Esophagus squamous epithelium (tissue), 5 donors: ENCODE measurements around the gene OR10G8. TPM values are rescaled to one million over a fixed set of nuclear protein-coding genes. Genes with fewer than 3 reads are reported as not detected.

Experiments used
- DNase-seq: peaks from one replicate; lab custom pipeline; 2025; lab: John Stamatoyannopoulos, UW
- H3K27ac ChIP-seq, 4 donors: fragments of 200-600 bp; sonication (generic); one replicate each; pipeline ENCODE4 v1.5.1; 2016 to 2019; ENCODE audit warnings: mild to moderate bottlenecking in 1 of 4
- H3K27me3 ChIP-seq, 4 donors: fragments of 200-600 bp; sonication (generic); 1 replicate in 3 of 4; 2 replicates in 1 of 4; pipeline versions ENCODE4 v1.5.1 to v1.6.0; 2017 to 2021; ENCODE audit warnings: antibody characterized with exemption in 1 of 4
- H3K36me3 ChIP-seq, 3 donors: fragments of 200-600 bp; sonication (generic); one replicate each; pipeline ENCODE4 v1.5.1; 2016 to 2019
- H3K4me1 ChIP-seq, 3 donors: fragments of 200-600 bp; sonication (generic); one replicate each; pipeline ENCODE4 v1.5.1; 2017 to 2019
- H3K4me3 ChIP-seq, 4 donors: fragments of 200-600 bp; sonication (generic); 1 replicate in 3 of 4; 2 replicates in 1 of 4; pipeline ENCODE4 v1.5.1; 2016 to 2019; ENCODE audit warnings: mild to moderate bottlenecking in 2 of 4, moderate library complexity in 1 of 4
- H3K9me3 ChIP-seq, 3 donors: fragments of 200-600 bp; sonication (generic); one replicate each; pipeline ENCODE4 v1.5.1; 2016 to 2019
- CTCF ChIP-seq, 6 experiments: fragments of 450-650 bp in 4 of 6; fragments of 200-600 bp in 2 of 6; sonication (generic) in 2 of 6; IDR thresholded peaks; one replicate each; pipeline ENCODE4 v1.5.1; 2016 to 2019; ENCODE audit warnings: antibody characterized with exemption in 6 of 6, mild to moderate bottlenecking in 4 of 6, moderate library complexity in 4 of 6
- POLR2A ChIP-seq, 4 donors: fragments of 450-650 bp; IDR thresholded peaks; one replicate each; pipeline ENCODE4 v1.6.1; 2017; ENCODE audit warnings: antibody characterized with exemption in 4 of 4, mild to moderate bottlenecking in 4 of 4, moderate library complexity in 3 of 4
- WGBS, 2 donors: methylation state at CpG; one replicate each; pipeline ENCODE4 v1.1.5; 2018; 5-methylcytosine and 5-hydroxymethylcytosine counted together
- intact Hi-C: fragments of 100-400 bp; cut with DNase I; formaldehyde crosslinking; loops from one replicate; pipeline ENCODE4 v1.15.0; 2022
- total RNA-seq, 4 donors: library from RNA; depleted of rRNA; stranded (reverse); fragments of >200 nt; gene quantifications; one replicate each; pipeline ENCODE4 v1.1.0, GENCODE V29; 2016
- donor health status: DM: yes; HTN: yes; CAD: no.

OR10G8 gene
- total RNA-seq, 4 donors from 2014 or later, result not detected

GRCh38 chr11:124052966-124053365 lies 26.4 kb downstream of the OR10G8 start:
- DNase-seq, result no peak
- H3K4me1 ChIP-seq, result no peaks in the 10 kb centered on the region
- intact Hi-C loops, result no loop called here
- no peak overlapping the region for H3K27ac ChIP-seq
- H3K4me3 ChIP-seq, result no peak overlapping the region
- TF ChIP-seq CTCF (IDR thresholded peaks at IDR 0.05), result no peak
- TF ChIP-seq POLR2A (IDR thresholded peaks at IDR 0.05), result no peak
- H3K9me3 ChIP-seq, result no peaks in the 10 kb centered on the region
- H3K36me3 ChIP-seq, result no peaks in the 10 kb centered on the region
- no peaks in the 10 kb centered on the region for H3K27me3 ChIP-seq
- 79 to 83% methylated on average over 3 of the region's 3 CpGs for WGBS, 2 donors

GRCh38 chr11:124068601-124069110 lies 42.1 kb downstream of the OR10G8 start:
- no peak for DNase-seq
- no peaks in the 10 kb centered on the region for H3K9me3 ChIP-seq
- H3K27ac ChIP-seq, result no peak overlapping the region
- TF ChIP-seq POLR2A (IDR thresholded peaks at IDR 0.05) (no peak), CTCF (IDR thresholded peaks at IDR 0.05) (no peak)
- peaks cover 0 to 56% (median 1%) of the 10 kb centered on the region in 4 donors for H3K27me3 ChIP-seq
- intact Hi-C loops, result no loop called here
- 29 to 33% methylated on average over 4 of the region's 4 CpGs for WGBS, 2 donors
- no peaks in the 10 kb centered on the region for H3K36me3 ChIP-seq
- H3K4me3 ChIP-seq, result no peak overlapping the region
- peaks cover 0 to 17% (median 4%) of the 10 kb centered on the region in 3 donors for H3K4me1 ChIP-seq

- peak in 4 of 6 experiments; percentile 31 to 51 (median 34) for TF ChIP-seq CTCF (IDR thresholded peaks at IDR 0.05)
- TF ChIP-seq POLR2A (IDR thresholded peaks at IDR 0.05), result no peak
- 42 to 45% methylated on average over 17 to 21 of the region's 28 CpGs for WGBS, 2 donors
- Histone ChIP-seq H3K36me3 (no peaks in the 10 kb centered on the region), H3K27ac (no peak overlapping the region), H3K9me3 (no peaks in the 10 kb centered on the region), H3K4me1 (peaks cover 0 to 17% (median 4%) of the 10 kb centered on the region in 3 donors), H3K4me3 (peak overlapping the region in 2 of 4 donors; percentile 17 to 46), H3K27me3 (peaks cover 0 to 56% (median 1%) of the 10 kb centered on the region in 4 donors)
- DNase-seq, result no peak
- intact Hi-C loops, result loop anchor here (5.0 kb wide), 1 partner anchor 123 kb away; no protein-coding TSS in a partner anchor
Observed at GRCh38 chr11:124069429-124070401, 43.1 kb downstream of the OR10G8 start.

- no peaks in the 10 kb centered on the region for H3K9me3 ChIP-seq
- no peak overlapping the region for H3K4me3 ChIP-seq
- intact Hi-C loops, result loop anchor here (5.0 kb wide), 1 partner anchor 121 kb away; no protein-coding TSS in a partner anchor
- DNase-seq, result no peak
- H3K4me1 ChIP-seq, result peaks cover 5 to 24% (median 9%) of the 10 kb centered on the region in 3 donors
- WGBS, 2 donors, result 4 to 11% methylated on average over 8 of the region's 8 CpGs
- H3K27ac ChIP-seq, result no peak overlapping the region
- H3K36me3 ChIP-seq, result no peaks in the 10 kb centered on the region
- peaks cover 0 to 69% (median 1%) of the 10 kb centered on the region in 4 donors for H3K27me3 ChIP-seq
- no peak for TF ChIP-seq POLR2A (IDR thresholded peaks at IDR 0.05)
- TF ChIP-seq CTCF (IDR thresholded peaks at IDR 0.05), result peak; percentile 48 to 76 (median 60)
Observed at GRCh38 chr11:124070915-124071622, 44.5 kb downstream of the OR10G8 start.
